Measurements from ENCODE around the gene ADAT2. TPM values are rescaled to one million over a fixed set of nuclear protein-coding genes. Genes with fewer than 3 reads are reported as not detected.
A peak's percentile ranks its signal among the peaks of the same experiment; 100 is the strongest.

The ADAT2 gene
- total RNA-seq, result 10 to 100 TPM in 1 of 4 donors, 1 to 10 TPM in 3; 3.8 to 26.1 (median 5.9) TPM

DNA sequence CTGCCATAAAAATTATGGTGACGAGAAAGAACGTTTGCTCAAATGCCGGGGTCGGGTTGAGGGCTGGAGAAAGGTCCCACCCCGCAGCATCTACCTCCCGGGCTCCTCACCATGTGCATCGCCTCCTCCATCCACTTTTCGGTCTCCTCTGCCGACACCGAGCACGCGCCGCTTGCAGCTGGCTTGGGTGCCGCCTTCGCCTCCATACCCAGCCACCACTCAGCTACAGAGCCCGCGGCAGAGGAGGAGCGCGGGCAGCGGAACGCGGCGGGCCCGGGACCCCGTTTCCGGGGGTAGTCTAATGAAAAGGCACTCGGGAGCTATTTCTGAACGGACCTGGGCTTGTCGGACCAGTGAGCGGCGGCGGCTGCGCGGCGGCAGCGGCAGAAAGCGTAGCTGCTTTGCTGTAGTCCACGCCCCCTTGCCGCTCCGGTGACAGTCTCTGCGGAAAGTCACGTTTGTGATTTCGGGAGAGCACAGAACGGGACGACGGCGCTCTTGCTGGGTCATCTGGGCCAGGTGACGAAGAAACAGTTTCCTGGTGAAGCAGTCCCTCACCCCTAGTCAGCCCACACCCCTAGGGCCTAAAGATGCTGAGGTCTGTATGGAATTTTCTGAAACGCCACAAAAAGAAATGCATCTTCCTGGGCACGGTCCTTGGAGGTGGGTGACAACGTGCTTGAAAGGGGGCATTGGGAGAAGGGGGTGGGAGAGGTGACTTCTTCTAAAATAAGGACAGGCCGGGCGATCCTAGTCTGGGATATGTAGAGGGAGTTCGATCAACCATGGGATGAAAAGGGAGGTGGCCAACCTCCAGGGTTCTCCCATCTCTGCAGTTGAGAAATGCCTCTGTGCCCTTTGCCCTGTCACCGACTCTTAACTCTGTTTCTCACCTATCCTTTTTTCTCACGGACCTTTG is at the start of gene ADAT2, which contains the start of gene PEX3:
Gene ADAT2, minus strand, starts transcription at position 243 of the 919 bp plus-strand sequence. Its CDS starts 37 bp downstream, at position 206.
Gene PEX3, plus strand, starts transcription at position 353 of the 919 bp plus-strand sequence. Its CDS starts 238 bp downstream, at position 591.
- H3K9me3 ChIP-seq, result no peaks in the 10 kb centered on the region
- H3K4me1 ChIP-seq, result no peaks in the 10 kb centered on the region
- intact Hi-C loops (cut with DNase I; ENCODE audit: low total_unique reads), result no loop called here
- H3K27ac ChIP-seq, result peak within 1 kb of the TSS; percentile 74
- H3K36me3 ChIP-seq, result no peaks in the 10 kb centered on the region
- peak; percentile 43 to 51 for TF ChIP-seq POLR2A (IDR thresholded peaks at IDR 0.05)
- TF ChIP-seq CTCF (IDR thresholded peaks at IDR 0.05), result peak in 2 of 4 experiments; percentile 12
- peak within 1 kb of the TSS; percentile 59 to 61 for H3K4me3 ChIP-seq
- DNase-seq, result peak; percentile 85 to 86
- H3K27me3 ChIP-seq, result no peaks in the 10 kb centered on the region

- H3K4me1 ChIP-seq, result no peaks in the 10 kb centered on the region
- intact Hi-C loops (cut with DNase I; ENCODE audit: low total_unique reads), result no loop called here
- no peaks in the 10 kb centered on the region for H3K36me3 ChIP-seq
- TF ChIP-seq POLR2A (IDR thresholded peaks at IDR 0.05), result no peak
- TF ChIP-seq CTCF (IDR thresholded peaks at IDR 0.05), result no peak
- H3K27me3 ChIP-seq, result no peaks in the 10 kb centered on the region
- DNase-seq, result no peak
- no peaks in the 10 kb centered on the region for H3K9me3 ChIP-seq
- H3K27ac ChIP-seq, result no peak overlapping the region
- no peak overlapping the region for H3K4me3 ChIP-seq
Observed at GRCh38 chr6:143498428-143498827, 47.9 kb upstream of the ADAT2 start.

GRCh38 chr6:143496974-143497373 is 46.5 kb upstream of the ADAT2 start:
- no peaks in the 10 kb centered on the region for H3K9me3 ChIP-seq
- no peak for DNase-seq
- H3K4me3 ChIP-seq, result no peak overlapping the region
- TF ChIP-seq POLR2A (IDR thresholded peaks at IDR 0.05) (no peak), CTCF (IDR thresholded peaks at IDR 0.05) (no peak)
- H3K27ac ChIP-seq, result no peak overlapping the region
- H3K4me1 ChIP-seq, result no peaks in the 10 kb centered on the region
- no peaks in the 10 kb centered on the region for H3K36me3 ChIP-seq
- intact Hi-C loops (cut with DNase I; ENCODE audit: low total_unique reads), result no loop called here
- H3K27me3 ChIP-seq, result no peaks in the 10 kb centered on the region

GRCh38 chr6:143490775-143491174 is 40.3 kb upstream of the ADAT2 start:
- H3K27me3 ChIP-seq, result no peaks in the 10 kb centered on the region
- H3K36me3 ChIP-seq, result no peaks in the 10 kb centered on the region
- no peaks in the 10 kb centered on the region for H3K9me3 ChIP-seq
- H3K4me3 ChIP-seq, result no peak overlapping the region
- intact Hi-C loops (cut with DNase I; ENCODE audit: low total_unique reads), result no loop called here
- no peak for DNase-seq
- H3K27ac ChIP-seq, result no peak overlapping the region
- TF ChIP-seq CTCF (IDR thresholded peaks at IDR 0.05) (no peak), POLR2A (IDR thresholded peaks at IDR 0.05) (no peak)
- H3K4me1 ChIP-seq, result no peaks in the 10 kb centered on the region

DNA sequence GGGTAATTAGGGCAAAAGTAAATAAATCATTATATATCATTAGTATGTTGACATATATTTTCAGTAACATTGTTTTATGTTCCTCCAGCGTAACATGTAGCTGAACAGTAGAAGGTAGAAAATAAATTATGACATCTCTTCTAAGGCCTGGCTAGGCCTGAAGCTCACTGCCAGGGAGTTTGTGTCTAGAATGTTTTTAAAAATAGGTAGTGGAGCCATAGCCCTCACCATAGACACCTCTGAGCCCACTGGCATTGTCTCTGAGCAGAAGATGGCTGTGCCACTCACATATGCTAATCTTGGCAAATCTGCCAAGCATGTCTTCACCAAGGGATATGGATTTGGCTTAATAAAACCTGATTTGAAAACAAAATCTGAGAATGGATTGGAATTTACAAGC is 39.7 kb upstream of the ADAT2 start:
- Histone ChIP-seq H3K27ac (no peak overlapping the region), H3K36me3 (no peaks in the 10 kb centered on the region), H3K4me3 (no peak overlapping the region), H3K27me3 (no peaks in the 10 kb centered on the region), H3K9me3 (no peaks in the 10 kb centered on the region), H3K4me1 (no peaks in the 10 kb centered on the region)
- DNase-seq, result no peak
- intact Hi-C loops (cut with DNase I; ENCODE audit: low total_unique reads), result no loop called here
- TF ChIP-seq CTCF (IDR thresholded peaks at IDR 0.05) (no peak), POLR2A (IDR thresholded peaks at IDR 0.05) (no peak)

All from uterus (tissue), 4 donors.